ENCODE data around the gene DPYSL3.

The DPYSL3 gene

DNA sequence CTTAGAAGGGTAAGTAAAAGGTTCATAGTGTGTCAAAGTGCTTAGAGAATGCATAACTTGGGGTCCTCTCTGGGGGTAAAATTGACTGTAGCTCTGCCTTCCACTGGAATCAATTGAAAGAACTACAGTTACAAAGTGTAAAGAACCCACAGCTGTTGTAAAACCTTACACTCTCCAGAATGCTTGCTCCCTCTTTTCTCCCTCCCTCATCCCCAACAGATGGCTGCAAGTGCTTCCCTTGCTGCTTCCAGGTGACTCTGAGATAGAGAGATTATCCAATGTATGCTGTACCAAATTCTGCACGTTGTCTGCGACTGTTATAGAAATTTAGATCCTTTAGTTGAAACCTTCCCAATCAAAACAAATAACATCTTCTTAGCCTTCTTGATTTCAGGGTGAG, 149.1 kb downstream of the DPYSL3 start:
- H3K27ac ChIP-seq (ENCODE audit: low read depth, low read length) = no peak overlapping the region
- no peaks in the 10 kb centered on the region for H3K27me3 ChIP-seq (ENCODE audit: control insufficient read depth, insufficient read depth, low read length)
- no peak overlapping the region for H3K9ac ChIP-seq (ENCODE audit: low read depth, low read length)
- H3K36me3 ChIP-seq (ENCODE audit: control insufficient read depth, insufficient read depth, low read length) = no peaks in the 10 kb centered on the region
- no peaks in the 10 kb centered on the region for H3K9me3 ChIP-seq (ENCODE audit: control insufficient read depth, insufficient read depth, low read length)
- H3K4me3 ChIP-seq (ENCODE audit: low read depth, low read length) = no peak overlapping the region
- 0 out of 2 replicates have a peak, but pooled peaks cover 3% of the 10 kb centered on the region for H3K4me1 ChIP-seq (ENCODE audit: control insufficient read depth, insufficient read depth, low read length)

DNA sequence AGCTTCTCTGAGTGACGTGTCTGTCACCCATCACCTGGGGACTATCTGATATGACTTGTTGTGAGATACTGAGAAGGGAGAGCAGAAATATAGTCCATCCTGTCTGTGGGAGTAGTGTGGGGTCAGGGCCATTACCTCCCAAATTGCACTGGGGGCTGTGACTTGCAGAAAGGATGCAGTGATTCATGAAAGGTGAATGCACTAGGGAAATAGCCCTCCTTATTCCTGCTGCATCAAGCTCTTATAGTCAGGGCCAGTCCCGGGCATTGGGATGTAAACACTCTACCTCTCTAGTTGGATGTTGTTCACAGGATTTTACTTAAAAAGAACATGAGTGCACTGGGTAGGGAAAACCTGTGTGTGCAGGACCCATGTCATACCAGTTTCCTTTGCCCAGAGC, 150.3 kb downstream of the DPYSL3 start:
- no peaks in the 10 kb centered on the region for H3K27me3 ChIP-seq (ENCODE audit: control insufficient read depth, insufficient read depth, low read length)

DNA sequence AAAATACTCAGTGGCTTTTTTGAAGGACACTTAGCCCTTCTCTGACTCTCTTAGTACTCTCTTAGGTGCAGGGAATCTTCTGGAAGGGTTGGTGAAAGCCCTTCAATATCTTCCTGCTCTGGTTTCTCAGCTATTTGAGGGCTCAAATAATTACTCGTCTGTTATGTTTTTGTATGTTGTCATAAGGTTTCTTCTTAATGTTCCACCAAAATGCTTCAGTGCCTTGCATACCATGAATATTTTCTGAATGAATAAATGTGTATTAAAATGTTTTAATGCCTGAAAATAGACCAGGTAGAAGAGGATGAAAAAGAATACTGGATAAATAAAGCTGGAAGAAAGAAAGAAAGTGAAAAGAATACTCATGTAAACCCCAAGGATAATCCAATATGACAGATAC, 150.8 kb downstream of the DPYSL3 start:
- no peak overlapping the region for H3K27ac ChIP-seq (ENCODE audit: low read depth, low read length)
- H3K4me1 ChIP-seq (ENCODE audit: control insufficient read depth, insufficient read depth, low read length) = 0 out of 2 replicates have a peak, but pooled peaks cover 3% of the 10 kb centered on the region
- no peak overlapping the region for H3K4me3 ChIP-seq (ENCODE audit: low read depth, low read length)
- no peaks in the 10 kb centered on the region for H3K36me3 ChIP-seq (ENCODE audit: control insufficient read depth, insufficient read depth, low read length)
- no peaks in the 10 kb centered on the region for H3K27me3 ChIP-seq (ENCODE audit: control insufficient read depth, insufficient read depth, low read length)
- H3K9ac ChIP-seq (ENCODE audit: low read depth, low read length) = no peak overlapping the region
- no peaks in the 10 kb centered on the region for H3K9me3 ChIP-seq (ENCODE audit: control insufficient read depth, insufficient read depth, low read length)

More for the DNA sequence above, 150.3 kb downstream of the DPYSL3 start:
- Histone ChIP-seq H3K4me3 (ENCODE audit: low read depth, low read length) (no peak overlapping the region), H3K9ac (ENCODE audit: low read depth, low read length) (no peak overlapping the region), H3K4me1 (ENCODE audit: control insufficient read depth, insufficient read depth, low read length) (0 out of 2 replicates have a peak, but pooled peaks cover 3% of the 10 kb centered on the region), H3K9me3 (ENCODE audit: control insufficient read depth, insufficient read depth, low read length) (no peaks in the 10 kb centered on the region), H3K27ac (ENCODE audit: low read depth, low read length) (no peak overlapping the region), H3K36me3 (ENCODE audit: control insufficient read depth, insufficient read depth, low read length) (no peaks in the 10 kb centered on the region)

DNA sequence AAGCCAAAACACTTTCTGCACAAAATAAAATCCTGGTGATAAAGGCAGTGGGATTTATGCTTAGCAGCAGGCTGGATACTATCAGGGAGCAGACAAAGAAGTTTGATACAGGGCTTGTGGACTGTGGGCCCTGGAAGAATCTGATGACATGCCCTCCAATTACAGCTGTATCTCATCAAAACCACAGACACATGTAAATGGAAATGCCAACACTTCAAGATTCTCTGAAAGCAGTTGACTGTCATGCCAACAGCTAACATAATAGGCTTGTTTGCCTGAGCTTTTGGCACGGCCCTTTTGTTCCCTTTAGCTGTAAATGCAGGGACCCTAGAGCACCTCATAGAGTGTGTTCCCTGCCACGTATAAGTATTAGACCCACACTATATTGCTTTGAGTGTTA, 160.6 kb downstream of the DPYSL3 start:
- no peaks in the 10 kb centered on the region for H3K36me3 ChIP-seq (ENCODE audit: control insufficient read depth, insufficient read depth, low read length)
- H3K9ac ChIP-seq (ENCODE audit: low read depth, low read length) = no peak overlapping the region
- H3K4me3 ChIP-seq (ENCODE audit: low read depth, low read length) = no peak overlapping the region
- H3K4me1 ChIP-seq (ENCODE audit: control insufficient read depth, insufficient read depth, low read length) = no peaks in the 10 kb centered on the region
- H3K27me3 ChIP-seq (ENCODE audit: control insufficient read depth, insufficient read depth, low read length) = no peaks in the 10 kb centered on the region
- H3K9me3 ChIP-seq (ENCODE audit: control insufficient read depth, insufficient read depth, low read length) = no peaks in the 10 kb centered on the region
- no peak overlapping the region for H3K27ac ChIP-seq (ENCODE audit: low read depth, low read length)

DNA sequence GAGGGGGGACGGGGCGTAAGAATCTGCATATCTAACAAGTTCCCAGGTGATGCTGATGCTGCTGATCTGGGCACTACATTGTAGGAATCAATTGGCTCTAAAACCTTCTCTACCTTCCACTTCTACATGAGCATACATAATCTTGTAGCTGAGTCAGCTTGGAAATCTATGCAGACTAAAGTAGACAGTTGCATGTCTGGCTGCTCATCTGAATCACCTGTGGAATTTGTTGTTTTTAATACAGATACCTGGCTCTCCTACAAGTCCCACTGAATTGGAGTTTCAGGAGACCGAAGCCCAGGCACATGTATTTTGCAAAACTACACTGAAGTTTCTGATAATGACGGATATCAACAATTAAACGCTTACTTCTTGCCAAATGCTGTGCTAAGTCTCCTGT, 161.4 kb downstream of the DPYSL3 start:
- Histone ChIP-seq H3K9me3 (ENCODE audit: control insufficient read depth, insufficient read depth, low read length) (no peaks in the 10 kb centered on the region), H3K9ac (ENCODE audit: low read depth, low read length) (no peak overlapping the region), H3K36me3 (ENCODE audit: control insufficient read depth, insufficient read depth, low read length) (no peaks in the 10 kb centered on the region), H3K27me3 (ENCODE audit: control insufficient read depth, insufficient read depth, low read length) (no peaks in the 10 kb centered on the region), H3K4me3 (ENCODE audit: low read depth, low read length) (no peak overlapping the region), H3K27ac (ENCODE audit: low read depth, low read length) (no peak overlapping the region), H3K4me1 (ENCODE audit: control insufficient read depth, insufficient read depth, low read length) (no peaks in the 10 kb centered on the region)

DNA sequence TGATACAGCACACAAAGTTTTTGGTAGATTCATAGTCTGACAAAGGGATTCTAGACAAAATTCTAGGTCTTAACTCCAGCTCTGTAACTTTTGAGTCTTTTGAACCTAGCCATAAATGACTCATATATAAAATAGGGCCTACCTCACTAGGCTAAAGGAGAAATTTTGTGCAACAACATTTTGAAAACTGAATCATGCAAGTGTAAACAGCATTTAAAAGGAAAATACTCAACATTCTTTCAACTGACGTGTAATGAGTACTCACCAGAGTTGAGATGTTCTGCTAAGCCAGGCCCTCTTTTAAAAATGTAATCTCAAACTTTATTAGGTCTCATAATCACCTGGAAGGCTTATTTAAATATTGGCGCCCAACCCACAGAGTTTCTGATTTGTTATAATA, 161.8 kb downstream of the DPYSL3 start:
- no peak overlapping the region for H3K4me3 ChIP-seq (ENCODE audit: low read depth, low read length)
- H3K4me1 ChIP-seq (ENCODE audit: control insufficient read depth, insufficient read depth, low read length) = no peaks in the 10 kb centered on the region
- no peaks in the 10 kb centered on the region for H3K9me3 ChIP-seq (ENCODE audit: control insufficient read depth, insufficient read depth, low read length)
- no peaks in the 10 kb centered on the region for H3K36me3 ChIP-seq (ENCODE audit: control insufficient read depth, insufficient read depth, low read length)
- no peak overlapping the region for H3K9ac ChIP-seq (ENCODE audit: low read depth, low read length)
- H3K27me3 ChIP-seq (ENCODE audit: control insufficient read depth, insufficient read depth, low read length) = no peaks in the 10 kb centered on the region; the same call in 1 of the 2 replicates
- no peak overlapping the region for H3K27ac ChIP-seq (ENCODE audit: low read depth, low read length)

DNA sequence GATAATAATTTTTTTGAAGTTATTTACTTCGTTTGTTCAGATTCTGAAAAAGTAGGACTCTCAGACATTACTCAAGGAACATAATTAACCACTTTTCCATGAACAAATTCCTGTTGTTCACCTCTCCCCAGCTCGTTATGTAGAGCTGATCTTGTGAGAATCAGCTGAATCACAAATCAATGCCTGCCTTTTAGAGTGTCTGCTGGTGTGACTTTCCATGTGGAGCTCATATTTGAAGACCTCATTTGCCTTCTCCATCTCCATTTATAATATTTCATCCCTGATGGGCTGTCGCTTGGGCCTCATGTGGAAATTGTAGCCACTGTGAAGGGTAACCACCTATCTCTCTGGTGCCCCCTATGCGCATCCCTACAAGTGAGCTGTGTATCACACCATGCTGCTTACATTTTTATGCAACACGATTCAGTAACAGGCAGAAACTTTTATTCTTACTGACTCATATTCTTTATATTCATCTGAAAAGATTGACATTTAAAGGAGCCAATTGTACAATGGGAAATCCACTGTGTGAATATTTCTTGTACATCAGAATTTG, 163.8 kb downstream of the DPYSL3 start:
- Histone ChIP-seq H3K9ac (ENCODE audit: low read depth, low read length) (no peak overlapping the region), H3K4me3 (ENCODE audit: low read depth, low read length) (no peak overlapping the region), H3K36me3 (ENCODE audit: control insufficient read depth, insufficient read depth, low read length) (no peaks in the 10 kb centered on the region), H3K27ac (ENCODE audit: low read depth, low read length) (no peak overlapping the region), H3K4me1 (ENCODE audit: control insufficient read depth, insufficient read depth, low read length) (no peaks in the 10 kb centered on the region), H3K9me3 (ENCODE audit: control insufficient read depth, insufficient read depth, low read length) (no peaks in the 10 kb centered on the region), H3K27me3 (ENCODE audit: control insufficient read depth, insufficient read depth, low read length) (no peaks in the 10 kb centered on the region; the same call in 1 of the 2 replicates)

DNA sequence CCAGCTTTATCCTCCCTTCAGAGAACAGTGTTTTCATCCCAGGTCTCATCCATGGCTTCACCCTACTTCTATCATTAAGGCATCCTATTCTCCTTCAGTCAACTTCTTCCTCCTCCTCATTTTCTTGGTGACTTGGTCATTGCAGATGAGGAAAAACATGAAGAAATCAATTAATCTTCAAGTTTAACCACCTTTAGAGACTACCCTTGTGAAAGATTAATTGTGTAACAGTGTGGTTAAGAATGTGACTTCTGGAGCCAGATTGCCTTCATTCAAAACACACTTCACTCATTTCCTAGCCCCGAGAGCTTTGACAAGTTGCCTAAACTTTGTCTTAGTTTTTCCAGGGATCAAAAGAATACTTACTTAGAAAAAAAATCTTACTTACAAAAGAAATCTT, 165.0 kb downstream of the DPYSL3 start:
- H3K9ac ChIP-seq (ENCODE audit: low read depth, low read length) = no peak overlapping the region
- H3K36me3 ChIP-seq (ENCODE audit: control insufficient read depth, insufficient read depth, low read length) = no peaks in the 10 kb centered on the region
- H3K9me3 ChIP-seq (ENCODE audit: control insufficient read depth, insufficient read depth, low read length) = no peaks in the 10 kb centered on the region
- H3K4me1 ChIP-seq (ENCODE audit: control insufficient read depth, insufficient read depth, low read length) = no peaks in the 10 kb centered on the region
- H3K27ac ChIP-seq (ENCODE audit: low read depth, low read length) = no peak overlapping the region
- no peak overlapping the region for H3K4me3 ChIP-seq (ENCODE audit: low read depth, low read length)
- no peaks in the 10 kb centered on the region; the same call in 1 of the 2 replicates for H3K27me3 ChIP-seq (ENCODE audit: control insufficient read depth, insufficient read depth, low read length)

DNA sequence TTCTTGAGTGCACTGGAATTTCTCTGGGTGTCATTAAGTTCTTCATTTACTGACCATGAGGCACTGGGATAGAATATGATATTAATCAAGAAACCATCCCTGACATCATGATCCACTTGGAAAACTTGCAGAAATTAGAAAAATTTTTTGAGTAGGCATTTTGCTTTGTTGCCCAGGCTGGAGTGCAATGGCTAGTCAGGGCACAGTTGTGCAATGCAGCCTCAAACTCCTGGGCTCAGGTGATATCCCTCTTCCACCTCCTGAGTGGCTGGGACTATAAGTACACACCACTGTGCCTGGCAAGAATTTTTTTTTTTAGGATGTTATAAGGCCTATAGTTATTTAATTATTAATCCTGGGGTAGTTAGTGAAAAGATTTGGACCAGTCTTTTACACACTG, 168.5 kb downstream of the DPYSL3 start:
- no peak overlapping the region for H3K4me3 ChIP-seq (ENCODE audit: low read depth, low read length)
- H3K27me3 ChIP-seq (ENCODE audit: control insufficient read depth, insufficient read depth, low read length) = no peaks in the 10 kb centered on the region; the same call in 1 of the 2 replicates
- no peak overlapping the region for H3K27ac ChIP-seq (ENCODE audit: low read depth, low read length)
- H3K9ac ChIP-seq (ENCODE audit: low read depth, low read length) = no peak overlapping the region
- no peaks in the 10 kb centered on the region for H3K9me3 ChIP-seq (ENCODE audit: control insufficient read depth, insufficient read depth, low read length)
- no peaks in the 10 kb centered on the region for H3K36me3 ChIP-seq (ENCODE audit: control insufficient read depth, insufficient read depth, low read length)
- H3K4me1 ChIP-seq (ENCODE audit: control insufficient read depth, insufficient read depth, low read length) = peaks cover 14% of the 10 kb centered on the region

DNA sequence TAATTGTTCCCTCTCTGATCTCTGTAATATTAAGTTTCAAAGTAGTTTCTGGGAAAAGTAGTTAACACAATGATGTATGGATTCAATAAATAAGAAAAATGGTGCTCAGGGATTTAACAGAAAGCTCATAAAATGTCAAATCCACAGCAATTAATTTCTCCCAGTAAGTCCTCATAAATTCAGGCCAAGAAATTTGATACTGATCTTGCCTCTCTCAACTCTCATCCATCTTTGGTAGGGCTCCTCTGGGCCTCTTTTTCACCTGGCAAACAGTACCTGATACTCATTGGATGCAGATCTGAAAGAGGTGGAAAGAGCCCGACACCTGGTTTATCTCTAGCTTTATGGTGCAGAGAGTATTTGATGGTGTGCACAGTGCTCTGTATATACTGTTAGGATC, 168.9 kb downstream of the DPYSL3 start:
- no peak overlapping the region for H3K27ac ChIP-seq (ENCODE audit: low read depth, low read length)
- no peaks in the 10 kb centered on the region for H3K36me3 ChIP-seq (ENCODE audit: control insufficient read depth, insufficient read depth, low read length)
- no peaks in the 10 kb centered on the region; the same call in 1 of the 2 replicates for H3K27me3 ChIP-seq (ENCODE audit: control insufficient read depth, insufficient read depth, low read length)
- H3K4me3 ChIP-seq (ENCODE audit: low read depth, low read length) = no peak overlapping the region
- peaks cover 16% of the 10 kb centered on the region for H3K4me1 ChIP-seq (ENCODE audit: control insufficient read depth, insufficient read depth, low read length)
- H3K9ac ChIP-seq (ENCODE audit: low read depth, low read length) = no peak overlapping the region
- no peaks in the 10 kb centered on the region for H3K9me3 ChIP-seq (ENCODE audit: control insufficient read depth, insufficient read depth, low read length)

All from HUES48 (cell line).